K562 (cell line): ENCODE data around the gene KIF17. TPM values are rescaled to one million over a fixed set of nuclear protein-coding genes. Genes with fewer than 3 reads are reported as not detected.

Experiments
- BCLAF1 ChIP-seq, 2 experiments: fragments of 450-650 bp in 1 of 2; IDR thresholded peaks; 2 replicates each; pipeline ENCODE4 v1.6.1; 2011 to 2017; ENCODE audit warnings: low read depth in 2 of 2, antibody characterized with exemption in 1 of 2, borderline replicate concordance in 1 of 2, low read length in 1 of 2, mild to moderate bottlenecking in 1 of 2, mixed read lengths in 1 of 2; ENCODE audit not compliant: control insufficient read depth in 1 of 2
- CTCF ChIP-seq, 3 experiments: IDR thresholded peaks in 2 of 3; conservative IDR thresholded peaks in 1 of 3; 2 replicates each; pipeline ENCODE4 v1.5.1; 2011 to 2012; ENCODE audit warnings: low read length in 3 of 3, mild to moderate bottlenecking in 3 of 3, control low read depth in 2 of 3, improper control_type of control experiment in 1 of 3, inconsistent platforms in 1 of 3, low read depth in 1 of 3, mixed read lengths in 1 of 3, moderate library complexity in 1 of 3; ENCODE audit not compliant: insufficient read depth in 2 of 3
- ILF3 ChIP-seq: fragments of 450-650 bp; IDR thresholded peaks from 2 replicates; pipeline ENCODE4 v1.6.1; 2018; ENCODE audit warnings: antibody characterized with exemption, mild to moderate bottlenecking, moderate library complexity, borderline replicate concordance
- TSC22D4 ChIP-seq: fragments of 450-650 bp; IDR thresholded peaks from 2 replicates; pipeline ENCODE4 v1.6.1; 2016; ENCODE audit warnings: missing genetic modification characterization, missing biosample characterization, control low read depth
- polyA plus RNA-seq, 8 experiments: library from polyadenylated mRNA; depleted of rRNA in 4 of 8; stranded (reverse) in 5 of 8; unstranded in 3 of 8; fragments of >200 nt; fragmentation: Nextera tagmentation in 2 of 8; fragmentation: Illumina TruSeq in 1 of 8; extraction: Ambion mirVana in 2 of 8; extraction: Trizol in 1 of 8; gene quantifications; 2 replicates each; pipeline versions ENCODE4 v1.2.1 to v1.2.3, GENCODE V29; 2011 to 2014; ENCODE audit warnings: inconsistent platforms in 1 of 8, missing spikeins in 1 of 8
- total RNA-seq, 7 experiments: library from RNA; depleted of rRNA in 6 of 7; stranded (reverse); fragments of >200 nt in 6 of 7; fragmentation: Illumina TruSeq in 2 of 7; extraction: Trizol in 2 of 7; gene quantifications; 2 replicates each; pipeline versions ENCODE4 v1.2.1 to v1.2.3, GENCODE V29; 2011 to 2021; ENCODE audit warnings: low replicate concordance in 1 of 7
- TF ChIP-seq, protein P1 (sequence below): sonication (generic); formaldehyde crosslinking; IDR thresholded peaks from 2 replicates; pipeline ENCODE4 v1.8.0; 2022; ENCODE audit warnings: mild to moderate bottlenecking, low read depth, missing genetic modification reagents
- TF ChIP-seq, protein P2 (sequence below): fragments of 450-650 bp; IDR thresholded peaks from 2 replicates; pipeline ENCODE4 v1.6.1; 2018; ENCODE audit warnings: mild to moderate bottlenecking, low read depth; ENCODE audit not compliant: partially characterized antibody
- TF ChIP-seq, protein P3 (sequence below): fragments of 450-650 bp; IDR thresholded peaks from 2 replicates; pipeline ENCODE4 v1.6.1; 2016; ENCODE audit warnings: low read depth

KIF17 gene
- total and polyA plus RNA-seq, 9 of the 15 experiments (the other 6 are each of a cell fraction or from before 2014, with no cell fraction given), result 0.04 to 0.47 (median 0.18) TPM; not detected in 5

DNA sequence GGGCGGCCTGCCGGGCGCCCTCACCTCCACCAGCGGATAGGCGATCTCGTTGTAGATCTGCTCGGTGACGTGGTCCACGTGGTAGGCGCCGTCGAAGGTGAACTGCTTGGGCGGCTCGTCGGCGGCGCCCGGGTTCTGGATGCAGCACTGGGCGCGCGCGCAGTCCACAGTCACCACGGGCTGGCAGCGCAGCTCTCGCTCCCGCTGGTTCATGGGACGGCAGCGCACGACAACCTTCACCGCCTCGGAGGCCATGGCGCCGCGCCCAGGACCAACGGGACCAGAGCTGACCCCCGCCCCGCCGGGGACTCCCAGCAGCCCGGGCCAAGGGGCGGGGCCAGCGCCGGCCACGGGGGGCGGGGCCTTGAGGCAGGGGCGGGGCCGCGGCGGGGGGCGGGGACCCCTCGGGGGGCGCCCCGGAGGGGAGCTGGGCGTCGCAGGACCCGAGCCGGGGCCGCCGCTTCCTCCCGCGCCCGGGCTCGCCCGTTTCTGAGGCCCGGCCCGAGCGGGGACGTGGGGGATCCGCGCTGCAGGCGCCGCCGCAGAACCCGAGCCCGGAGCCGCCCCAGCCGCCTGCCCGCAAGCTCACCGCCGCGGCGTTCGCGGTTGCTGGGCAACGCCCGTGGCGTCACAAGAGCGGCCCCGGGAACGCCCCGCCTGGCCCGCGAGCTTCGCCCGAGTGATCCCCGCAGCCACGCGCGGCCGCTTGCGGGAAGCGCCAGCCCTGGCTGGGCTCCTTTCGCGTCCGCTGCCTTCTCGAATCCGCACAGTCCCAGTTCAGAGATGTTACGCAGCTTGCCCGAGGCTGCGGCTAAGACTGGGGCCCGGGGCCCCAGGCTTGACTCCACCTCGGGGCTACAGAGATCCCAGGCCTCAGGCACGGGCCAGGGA lies at the start of gene KIF17 (continued):
- TF ChIP-seq, protein P1, sequence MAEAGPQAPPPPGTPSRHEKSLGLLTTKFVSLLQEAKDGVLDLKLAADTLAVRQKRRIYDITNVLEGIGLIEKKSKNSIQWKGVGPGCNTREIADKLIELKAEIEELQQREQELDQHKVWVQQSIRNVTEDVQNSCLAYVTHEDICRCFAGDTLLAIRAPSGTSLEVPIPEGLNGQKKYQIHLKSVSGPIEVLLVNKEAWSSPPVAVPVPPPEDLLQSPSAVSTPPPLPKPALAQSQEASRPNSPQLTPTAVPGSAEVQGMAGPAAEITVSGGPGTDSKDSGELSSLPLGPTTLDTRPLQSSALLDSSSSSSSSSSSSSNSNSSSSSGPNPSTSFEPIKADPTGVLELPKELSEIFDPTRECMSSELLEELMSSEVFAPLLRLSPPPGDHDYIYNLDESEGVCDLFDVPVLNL (CRISPR knock-in tag), result no peak
- TF ChIP-seq, protein P2, sequence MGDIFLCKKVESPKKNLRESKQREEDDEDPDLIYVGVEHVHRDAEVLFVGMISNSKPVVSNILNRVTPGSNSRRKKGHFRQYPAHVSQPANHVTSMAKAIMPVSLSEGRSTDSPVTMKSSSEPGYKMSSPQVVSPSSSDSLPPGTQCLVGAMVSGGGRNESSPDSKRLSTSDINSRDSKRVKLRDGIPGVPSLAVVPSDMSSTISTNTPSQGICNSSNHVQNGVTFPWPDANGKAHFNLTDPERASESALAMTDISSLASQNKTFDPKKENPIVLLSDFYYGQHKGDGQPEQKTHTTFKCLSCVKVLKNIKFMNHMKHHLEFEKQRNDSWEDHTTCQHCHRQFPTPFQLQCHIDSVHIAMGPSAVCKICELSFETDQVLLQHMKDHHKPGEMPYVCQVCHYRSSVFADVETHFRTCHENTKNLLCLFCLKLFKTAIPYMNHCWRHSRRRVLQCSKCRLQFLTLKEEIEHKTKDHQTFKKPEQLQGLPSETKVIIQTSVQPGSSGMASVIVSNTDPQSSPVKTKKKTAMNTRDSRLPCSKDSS, result no peak
- TF ChIP-seq ILF3 (no peak), CTCF (IDR thresholded peaks at IDR 0.05 in 2 of 3, conservative IDR thresholded peaks at IDR 0.05 in 1 of 3; ENCODE audit: insufficient read depth in 2 of 3, low read depth in 1 of 3, low read length in 3 of 3) (no peak), TSC22D4 (no peak), BCLAF1 (IDR thresholded peaks at IDR 0.05; ENCODE audit: borderline replicate concordance in 1 of 2, control insufficient read depth in 1 of 2, low read depth in 2 of 2, low read length in 1 of 2) (no peak)
- TF ChIP-seq, protein P3, sequence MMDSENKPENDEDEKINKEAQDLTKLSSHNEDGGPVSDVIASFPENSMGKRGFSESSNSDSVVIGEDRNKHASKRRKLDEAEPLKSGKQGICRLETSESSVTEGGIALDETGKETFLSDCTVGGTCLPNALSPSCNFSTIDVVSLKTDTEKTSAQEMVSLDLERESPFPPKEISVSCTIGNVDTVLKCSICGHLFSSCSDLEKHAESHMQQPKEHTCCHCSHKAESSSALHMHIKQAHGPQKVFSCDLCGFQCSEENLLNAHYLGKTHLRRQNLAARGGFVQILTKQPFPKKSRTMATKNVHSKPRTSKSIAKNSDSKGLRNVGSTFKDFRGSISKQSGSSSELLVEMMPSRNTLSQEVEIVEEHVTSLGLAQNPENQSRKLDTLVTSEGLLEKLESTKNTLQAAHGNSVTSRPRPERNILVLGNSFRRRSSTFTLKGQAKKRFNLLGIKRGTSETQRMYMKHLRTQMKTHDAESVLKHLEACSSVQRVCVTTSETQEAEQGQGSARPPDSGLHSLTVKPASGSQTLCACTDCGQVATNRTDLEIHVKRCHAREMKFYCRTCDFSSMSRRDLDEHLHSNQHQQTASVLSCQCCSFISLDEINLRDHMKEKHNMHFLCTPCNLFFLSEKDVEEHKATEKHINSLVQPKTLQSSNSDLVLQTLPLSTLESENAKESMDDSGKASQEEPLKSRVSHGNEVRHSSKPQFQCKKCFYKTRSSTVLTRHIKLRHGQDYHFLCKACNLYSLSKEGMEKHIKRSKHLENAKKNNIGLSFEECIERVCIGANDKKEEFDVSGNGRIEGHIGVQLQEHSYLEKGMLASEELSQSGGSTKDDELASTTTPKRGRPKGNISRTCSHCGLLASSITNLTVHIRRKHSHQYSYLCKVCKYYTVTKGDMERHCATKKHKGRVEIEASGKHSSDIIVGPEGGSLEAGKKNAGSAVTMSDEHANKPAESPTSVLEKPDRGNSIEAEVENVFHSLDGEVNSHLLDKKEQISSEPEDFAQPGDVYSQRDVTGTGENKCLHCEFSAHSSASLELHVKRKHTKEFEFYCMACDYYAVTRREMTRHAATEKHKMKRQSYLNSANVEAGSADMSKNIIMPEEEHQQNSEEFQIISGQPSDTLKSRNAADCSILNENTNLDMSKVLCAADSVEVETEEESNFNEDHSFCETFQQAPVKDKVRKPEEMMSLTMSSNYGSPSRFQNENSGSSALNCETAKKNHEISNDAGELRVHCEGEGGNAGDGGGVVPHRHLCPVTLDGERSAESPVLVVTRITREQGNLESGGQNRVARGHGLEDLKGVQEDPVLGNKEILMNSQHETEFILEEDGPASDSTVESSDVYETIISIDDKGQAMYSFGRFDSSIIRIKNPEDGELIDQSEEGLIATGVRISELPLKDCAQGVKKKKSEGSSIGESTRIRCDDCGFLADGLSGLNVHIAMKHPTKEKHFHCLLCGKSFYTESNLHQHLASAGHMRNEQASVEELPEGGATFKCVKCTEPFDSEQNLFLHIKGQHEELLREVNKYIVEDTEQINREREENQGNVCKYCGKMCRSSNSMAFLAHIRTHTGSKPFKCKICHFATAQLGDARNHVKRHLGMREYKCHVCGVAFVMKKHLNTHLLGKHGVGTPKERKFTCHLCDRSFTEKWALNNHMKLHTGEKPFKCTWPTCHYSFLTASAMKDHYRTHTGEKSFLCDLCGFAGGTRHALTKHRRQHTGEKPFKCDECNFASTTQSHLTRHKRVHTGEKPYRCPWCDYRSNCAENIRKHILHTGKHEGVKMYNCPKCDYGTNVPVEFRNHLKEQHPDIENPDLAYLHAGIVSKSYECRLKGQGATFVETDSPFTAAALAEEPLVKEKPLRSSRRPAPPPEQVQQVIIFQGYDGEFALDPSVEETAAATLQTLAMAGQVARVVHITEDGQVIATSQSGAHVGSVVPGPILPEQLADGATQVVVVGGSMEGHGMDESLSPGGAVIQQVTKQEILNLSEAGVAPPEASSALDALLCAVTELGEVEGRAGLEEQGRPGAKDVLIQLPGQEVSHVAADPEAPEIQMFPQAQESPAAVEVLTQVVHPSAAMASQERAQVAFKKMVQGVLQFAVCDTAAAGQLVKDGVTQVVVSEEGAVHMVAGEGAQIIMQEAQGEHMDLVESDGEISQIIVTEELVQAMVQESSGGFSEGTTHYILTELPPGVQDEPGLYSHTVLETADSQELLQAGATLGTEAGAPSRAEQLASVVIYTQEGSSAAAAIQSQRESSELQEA, result no peak
